K562 (cell line): Measurements from ENCODE around the gene ACTR1B. TPM values are rescaled to one million over a fixed set of nuclear protein-coding genes. Genes with fewer than 3 reads are reported as not detected.

Source experiments
- BACH1 ChIP-seq: fragments of 200-800 bp; sonication (Bioruptor generic); IDR thresholded peaks from 2 replicates; pipeline ENCODE4 v1.6.1; 2016; ENCODE audit warnings: missing genetic modification characterization, missing compliant biosample characterization
- CHD4 ChIP-seq: fragments of 200-600 bp; sonication (generic); IDR thresholded peaks from 3 replicates; pipeline ENCODE4 v1.6.1; 2012; ENCODE audit warnings: low read depth, mild to moderate bottlenecking, mixed read lengths, low read length, inconsistent platforms; ENCODE audit not compliant: insufficient read depth, insufficient replicate concordance, poor library complexity, severe bottlenecking
- DEAF1 ChIP-seq: fragments of 450-650 bp; formaldehyde crosslinking; IDR thresholded peaks from 2 replicates; pipeline ENCODE4 v1.4.0; 2020; ENCODE audit warnings: mild to moderate bottlenecking, moderate library complexity
- E4F1 ChIP-seq: fragments of 250-450 bp; sonication (Bioruptor Pico); IDR thresholded peaks from 2 replicates; pipeline ENCODE4 v1.5.0; 2021; ENCODE audit warnings: mild to moderate bottlenecking, borderline replicate concordance
- ETV1 ChIP-seq: fragments of 450-650 bp; conservative IDR thresholded peaks from 2 replicates; pipeline ENCODE4 v1.6.1; 2016; ENCODE audit warnings: missing genetic modification characterization, control low read depth, low read depth, missing compliant biosample characterization
- FOXP1 ChIP-seq: sonication (generic); formaldehyde crosslinking; IDR thresholded peaks from 2 replicates; pipeline ENCODE4 v1.8.0; 2022; ENCODE audit warnings: mild to moderate bottlenecking, missing genetic modification reagents
- KDM1A ChIP-seq, 2 experiments: fragments of 450-650 bp; IDR thresholded peaks; 2 replicates each; pipeline ENCODE4 v1.6.1; 2016; ENCODE audit warnings: mild to moderate bottlenecking in 2 of 2
- POLR2G ChIP-seq: fragments of 200-400 bp; formaldehyde crosslinking; IDR thresholded peaks from 2 replicates; pipeline ENCODE4 v1.6.1; 2017; ENCODE audit warnings: low read depth, mild to moderate bottlenecking, antibody characterized with exemption, low read length, moderate library complexity
- ZBTB11 ChIP-seq, 3 experiments: fragments of 200-800 bp in 1 of 3; fragments of 250-450 bp in 1 of 3; fragments of 450-650 bp in 1 of 3; sonication (Bioruptor Pico) in 1 of 3; sonication (Bioruptor generic) in 1 of 3; formaldehyde crosslinking in 1 of 3; IDR thresholded peaks; 2 replicates each; pipeline versions ENCODE4 v1.6.1 to v1.8.0; 2016 to 2022; ENCODE audit warnings: mild to moderate bottlenecking in 2 of 3, missing genetic modification characterization in 2 of 3, missing compliant biosample characterization in 1 of 3, moderate library complexity in 1 of 3
- ZNF232 ChIP-seq: sonication (generic); formaldehyde crosslinking; IDR thresholded peaks from 2 replicates; pipeline ENCODE4 v1.8.0; 2022; ENCODE audit warnings: mild to moderate bottlenecking, missing genetic modification reagents
- polyA plus RNA-seq, 8 experiments: library from polyadenylated mRNA; depleted of rRNA in 4 of 8; stranded (reverse) in 5 of 8; unstranded in 3 of 8; fragments of >200 nt; fragmentation: Nextera tagmentation in 2 of 8; fragmentation: Illumina TruSeq in 1 of 8; extraction: Ambion mirVana in 2 of 8; extraction: Trizol in 1 of 8; gene quantifications; 2 replicates each; pipeline versions ENCODE4 v1.2.1 to v1.2.3, GENCODE V29; 2011 to 2014; ENCODE audit warnings: inconsistent platforms in 1 of 8, missing spikeins in 1 of 8
- total RNA-seq, 7 experiments: library from RNA; depleted of rRNA in 6 of 7; stranded (reverse); fragments of >200 nt in 6 of 7; fragmentation: Illumina TruSeq in 2 of 7; extraction: Trizol in 2 of 7; gene quantifications; 2 replicates each; pipeline versions ENCODE4 v1.2.1 to v1.2.3, GENCODE V29; 2011 to 2021; ENCODE audit warnings: low replicate concordance in 1 of 7
- TF ChIP-seq, protein P1 (sequence below): fragments of 450-650 bp; IDR thresholded peaks from 2 replicates; pipeline ENCODE4 v1.6.1; 2017; ENCODE audit warnings: antibody characterized with exemption
- TF ChIP-seq, protein P2 (sequence below): fragments of 250-450 bp; sonication (Bioruptor Pico); IDR thresholded peaks from 2 replicates; pipeline ENCODE4 v1.9.0; 2021; ENCODE audit warnings: mild to moderate bottlenecking, inconsistent platforms

ACTR1B gene
- total and polyA plus RNA-seq, 9 of the 15 experiments (the other 6 are each of a cell fraction or from before 2014, with no cell fraction given) = 0.49 to 42.3 (median 22.5) TPM

GRCh38 chr2:97663962-97664635 is at the start of gene ACTR1B (continued):
- peak; percentile 53 for TF ChIP-seq DEAF1 (CRISPR knock-in tag)
- TF ChIP-seq BACH1 (tag) = no peak
- peak; percentile 89 for TF ChIP-seq POLR2G
- TF ChIP-seq CHD4 = no peak
- TF ChIP-seq, protein P1, sequence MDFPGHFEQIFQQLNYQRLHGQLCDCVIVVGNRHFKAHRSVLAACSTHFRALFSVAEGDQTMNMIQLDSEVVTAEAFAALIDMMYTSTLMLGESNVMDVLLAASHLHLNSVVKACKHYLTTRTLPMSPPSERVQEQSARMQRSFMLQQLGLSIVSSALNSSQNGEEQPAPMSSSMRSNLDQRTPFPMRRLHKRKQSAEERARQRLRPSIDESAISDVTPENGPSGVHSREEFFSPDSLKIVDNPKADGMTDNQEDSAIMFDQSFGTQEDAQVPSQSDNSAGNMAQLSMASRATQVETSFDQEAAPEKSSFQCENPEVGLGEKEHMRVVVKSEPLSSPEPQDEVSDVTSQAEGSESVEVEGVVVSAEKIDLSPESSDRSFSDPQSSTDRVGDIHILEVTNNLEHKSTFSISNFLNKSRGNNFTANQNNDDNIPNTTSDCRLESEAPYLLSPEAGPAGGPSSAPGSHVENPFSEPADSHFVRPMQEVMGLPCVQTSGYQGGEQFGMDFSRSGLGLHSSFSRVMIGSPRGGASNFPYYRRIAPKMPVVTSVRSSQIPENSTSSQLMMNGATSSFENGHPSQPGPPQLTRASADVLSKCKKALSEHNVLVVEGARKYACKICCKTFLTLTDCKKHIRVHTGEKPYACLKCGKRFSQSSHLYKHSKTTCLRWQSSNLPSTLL = no peak
- peak; percentile 37; the same call in 1 of the 2 replicates for TF ChIP-seq ETV1 (tag)
- TF ChIP-seq, protein P2, sequence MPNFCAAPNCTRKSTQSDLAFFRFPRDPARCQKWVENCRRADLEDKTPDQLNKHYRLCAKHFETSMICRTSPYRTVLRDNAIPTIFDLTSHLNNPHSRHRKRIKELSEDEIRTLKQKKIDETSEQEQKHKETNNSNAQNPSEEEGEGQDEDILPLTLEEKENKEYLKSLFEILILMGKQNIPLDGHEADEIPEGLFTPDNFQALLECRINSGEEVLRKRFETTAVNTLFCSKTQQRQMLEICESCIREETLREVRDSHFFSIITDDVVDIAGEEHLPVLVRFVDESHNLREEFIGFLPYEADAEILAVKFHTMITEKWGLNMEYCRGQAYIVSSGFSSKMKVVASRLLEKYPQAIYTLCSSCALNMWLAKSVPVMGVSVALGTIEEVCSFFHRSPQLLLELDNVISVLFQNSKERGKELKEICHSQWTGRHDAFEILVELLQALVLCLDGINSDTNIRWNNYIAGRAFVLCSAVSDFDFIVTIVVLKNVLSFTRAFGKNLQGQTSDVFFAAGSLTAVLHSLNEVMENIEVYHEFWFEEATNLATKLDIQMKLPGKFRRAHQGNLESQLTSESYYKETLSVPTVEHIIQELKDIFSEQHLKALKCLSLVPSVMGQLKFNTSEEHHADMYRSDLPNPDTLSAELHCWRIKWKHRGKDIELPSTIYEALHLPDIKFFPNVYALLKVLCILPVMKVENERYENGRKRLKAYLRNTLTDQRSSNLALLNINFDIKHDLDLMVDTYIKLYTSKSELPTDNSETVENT (CRISPR knock-in tag) = peak; percentile 34; the same call in 1 of the 2 replicates
- no peak for TF ChIP-seq ZNF232 (CRISPR knock-in tag)
- peak in 1 of 3 experiments; percentile 35; a peak in 1 of 6 replicates for TF ChIP-seq ZBTB11 (CRISPR knock-in tag; IDR thresholded peaks at IDR 0.05)
- TF ChIP-seq FOXP1 (CRISPR knock-in tag) = no peak
- TF ChIP-seq KDM1A (IDR thresholded peaks at IDR 0.05) = no peak
- no peak for TF ChIP-seq E4F1 (CRISPR knock-in tag)
